WI38 (cell line): Measurements from ENCODE around the gene PAQR5.

Experiments used
- H3K4me3 ChIP-seq: 2 replicates; pipeline ENCODE4 v1.5.1; 2011; ENCODE audit warnings: low read depth, mild to moderate bottlenecking, control low read depth, low read length
- TF ChIP-seq, protein P1 (sequence below): IDR thresholded peaks from 2 replicates; pipeline ENCODE4 v1.5.1; 2012; ENCODE audit warnings: low read depth, mild to moderate bottlenecking, control low read depth, low read length

PAQR5 gene

GRCh38 chr15:69359722-69360121, 61.0 kb downstream of the PAQR5 start:
- TF ChIP-seq, protein P1, sequence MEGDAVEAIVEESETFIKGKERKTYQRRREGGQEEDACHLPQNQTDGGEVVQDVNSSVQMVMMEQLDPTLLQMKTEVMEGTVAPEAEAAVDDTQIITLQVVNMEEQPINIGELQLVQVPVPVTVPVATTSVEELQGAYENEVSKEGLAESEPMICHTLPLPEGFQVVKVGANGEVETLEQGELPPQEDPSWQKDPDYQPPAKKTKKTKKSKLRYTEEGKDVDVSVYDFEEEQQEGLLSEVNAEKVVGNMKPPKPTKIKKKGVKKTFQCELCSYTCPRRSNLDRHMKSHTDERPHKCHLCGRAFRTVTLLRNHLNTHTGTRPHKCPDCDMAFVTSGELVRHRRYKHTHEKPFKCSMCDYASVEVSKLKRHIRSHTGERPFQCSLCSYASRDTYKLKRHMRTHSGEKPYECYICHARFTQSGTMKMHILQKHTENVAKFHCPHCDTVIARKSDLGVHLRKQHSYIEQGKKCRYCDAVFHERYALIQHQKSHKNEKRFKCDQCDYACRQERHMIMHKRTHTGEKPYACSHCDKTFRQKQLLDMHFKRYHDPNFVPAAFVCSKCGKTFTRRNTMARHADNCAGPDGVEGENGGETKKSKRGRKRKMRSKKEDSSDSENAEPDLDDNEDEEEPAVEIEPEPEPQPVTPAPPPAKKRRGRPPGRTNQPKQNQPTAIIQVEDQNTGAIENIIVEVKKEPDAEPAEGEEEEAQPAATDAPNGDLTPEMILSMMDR = no peak
- H3K4me3 ChIP-seq = no peak overlapping the region

DNA sequence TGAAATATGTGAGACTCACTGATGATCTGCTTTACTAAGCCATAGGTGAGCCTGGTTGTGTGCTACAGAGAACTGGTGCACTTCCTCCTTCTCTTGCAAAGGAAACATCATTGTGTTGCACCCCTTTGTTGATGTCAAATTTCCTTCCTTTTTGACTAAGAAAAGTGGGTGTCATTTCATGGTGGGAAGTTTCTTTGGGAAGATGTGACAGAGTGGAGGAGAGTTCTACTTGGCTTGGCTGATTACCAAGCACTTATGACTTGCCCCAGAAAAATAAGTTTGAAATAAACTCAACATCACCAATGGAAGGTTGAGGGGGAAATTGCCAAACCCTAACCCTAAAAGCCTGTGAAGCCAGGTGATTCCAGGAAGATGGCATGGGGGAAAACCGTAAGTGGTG, 61.9 kb downstream of the PAQR5 start:
- TF ChIP-seq, protein P1 = no peak
- no peak overlapping the region for H3K4me3 ChIP-seq

GRCh38 chr15:69367236-69367635, 68.5 kb downstream of the PAQR5 start:
- TF ChIP-seq, protein P1 = no peak
- no peak overlapping the region for H3K4me3 ChIP-seq

DNA sequence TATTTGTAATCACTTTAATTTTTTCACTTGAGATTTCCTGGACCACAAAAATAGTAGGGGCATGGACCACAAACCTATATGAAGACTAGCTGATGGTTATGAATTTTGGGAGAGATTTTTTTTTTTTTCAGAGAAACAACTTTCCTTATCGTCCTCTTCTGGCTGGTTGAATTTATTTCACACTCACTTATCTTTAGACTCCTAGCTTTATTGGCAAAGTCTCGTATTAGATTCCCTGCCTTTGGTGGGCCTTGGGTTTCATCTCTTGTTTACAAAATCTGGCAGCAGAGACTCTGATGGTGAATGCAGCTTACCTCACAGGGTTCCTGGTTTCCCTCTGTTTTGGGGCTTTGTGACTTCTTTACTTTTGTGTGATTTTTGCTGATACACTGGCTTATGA, 70.9 kb downstream of the PAQR5 start:
- TF ChIP-seq, protein P1 = no peak

DNA sequence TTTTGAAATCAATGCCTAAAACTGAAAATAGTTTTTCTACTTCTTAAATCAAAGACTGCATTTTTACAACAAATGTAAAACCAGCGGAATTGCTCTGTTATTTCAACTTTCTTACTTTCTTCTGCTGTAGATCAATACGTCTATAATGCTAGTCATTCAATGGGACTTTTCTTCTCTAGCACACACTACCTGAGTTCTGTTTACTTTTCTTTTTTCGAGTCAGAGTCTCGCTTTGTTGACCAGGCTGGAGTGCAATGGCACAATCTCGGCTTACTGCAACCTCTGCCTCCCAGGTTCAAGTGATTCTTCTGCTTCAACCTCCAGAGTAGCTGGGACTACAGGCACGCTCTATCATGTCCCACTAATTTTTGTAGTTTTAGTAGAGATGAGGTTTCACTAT, 74.7 kb downstream of the PAQR5 start:
- TF ChIP-seq, protein P1 = no peak
- no peak overlapping the region for H3K4me3 ChIP-seq

More for the DNA sequence above, 70.9 kb downstream of the PAQR5 start:
- H3K4me3 ChIP-seq = no peak overlapping the region

DNA sequence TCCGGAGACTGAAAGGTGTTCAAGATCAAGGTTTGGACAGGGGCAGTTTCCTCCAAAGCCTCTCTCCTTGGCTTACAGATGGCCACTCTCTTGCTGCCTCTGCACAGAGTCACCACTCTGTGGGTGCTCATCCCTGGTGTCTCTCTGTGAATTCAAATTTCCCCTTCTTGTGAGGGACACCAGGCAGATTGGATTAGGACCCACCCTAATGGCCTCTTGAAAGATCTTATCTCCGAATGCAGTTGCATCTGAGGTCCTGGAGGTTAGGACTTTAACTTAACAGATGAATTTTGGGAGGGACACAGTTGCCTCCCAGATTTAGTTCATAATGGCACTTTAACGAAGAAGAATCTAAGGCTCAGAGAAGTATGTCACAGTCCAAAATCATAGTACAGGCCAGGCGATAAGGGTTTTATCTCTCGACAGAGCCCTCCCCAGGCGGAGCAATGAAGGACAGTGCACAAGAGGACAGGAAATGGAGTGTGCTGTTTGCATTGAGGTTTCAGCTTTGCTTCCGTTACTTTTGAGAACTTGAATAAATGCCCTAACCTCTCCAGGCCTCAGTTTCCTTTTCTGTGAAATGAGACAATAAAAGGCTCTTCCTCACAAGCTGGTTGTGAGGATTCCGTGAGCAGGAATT, 76.6 kb downstream of the PAQR5 start:
- no peak overlapping the region for H3K4me3 ChIP-seq
- TF ChIP-seq, protein P1 = no peak

- TF ChIP-seq, protein P1 = no peak
- no peak overlapping the region for H3K4me3 ChIP-seq
Observed at GRCh38 chr15:69377216-69377970, 78.7 kb downstream of the PAQR5 start.
